ENCODE data around the gene OR2F2.

The OR2F2 gene

GRCh38 chr7:143979998-143980397, 45.0 kb downstream of the OR2F2 start:
- Histone ChIP-seq H3K36me3 (ENCODE audit: control insufficient read depth, insufficient read depth, low read length, severe bottlenecking) (no peaks in the 10 kb centered on the region), H3K27me3 (replicated peaks; ENCODE audit: control insufficient read depth, insufficient read depth, low read length) (no peaks in the 10 kb centered on the region), H3K4me1 (ENCODE audit: control insufficient read depth, insufficient read depth, low read length) (peaks cover 10% of the 10 kb centered on the region), H3K4me3 (ENCODE audit: low read length) (no peak overlapping the region), H3K9ac (ENCODE audit: low read length) (no peak overlapping the region), H3K9me3 (ENCODE audit: control insufficient read depth, low read length) (no peaks in the 10 kb centered on the region)
- DNase-seq (ENCODE audit: low read depth) = no peak

DNA sequence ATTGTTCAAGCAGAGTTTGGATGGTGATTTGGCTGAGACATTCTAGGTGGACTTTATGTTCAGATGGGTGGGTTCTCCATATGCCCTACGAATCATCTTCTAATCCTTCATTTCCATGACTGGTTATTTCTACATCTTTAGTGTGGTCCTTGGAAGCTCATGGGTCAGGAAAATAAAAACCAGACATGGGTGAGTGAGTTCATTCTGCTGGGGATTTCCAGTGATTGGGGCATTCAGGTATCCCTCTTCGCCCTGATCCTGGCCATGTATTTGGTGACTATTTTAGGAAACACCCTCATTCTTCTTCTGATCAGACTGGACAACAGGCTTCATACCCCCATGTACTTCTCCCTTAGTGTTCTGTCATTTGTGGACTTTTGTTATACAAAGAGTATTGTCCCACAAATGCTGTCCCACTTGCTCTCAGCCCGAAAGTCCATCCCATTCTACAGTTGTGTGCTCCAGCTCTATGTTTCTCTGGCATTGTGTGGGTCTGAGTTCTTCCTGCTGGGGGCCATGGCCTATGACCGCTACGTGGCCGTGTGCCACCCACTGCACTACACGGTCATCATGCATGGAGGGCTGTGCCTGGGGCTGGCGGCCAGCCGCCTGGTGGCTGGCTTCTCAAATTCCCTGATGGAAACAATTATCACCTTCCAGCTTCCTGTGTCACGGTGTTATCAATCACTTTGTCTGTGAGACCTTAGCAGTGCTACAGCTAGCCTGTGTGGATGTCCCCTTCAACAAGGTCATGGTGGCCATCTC, 45.9 kb downstream of the OR2F2 start:
- H3K27me3 ChIP-seq (replicated peaks; ENCODE audit: control insufficient read depth, insufficient read depth, low read length) = no peaks in the 10 kb centered on the region
- peaks cover 10% of the 10 kb centered on the region for H3K4me1 ChIP-seq (ENCODE audit: control insufficient read depth, insufficient read depth, low read length)
- no peak overlapping the region for H3K4me3 ChIP-seq (ENCODE audit: low read length)
- H3K9ac ChIP-seq (ENCODE audit: low read length) = no peak overlapping the region
- no peak for DNase-seq (ENCODE audit: low read depth)
- no peaks in the 10 kb centered on the region for H3K9me3 ChIP-seq (ENCODE audit: control insufficient read depth, low read length)
- H3K36me3 ChIP-seq (ENCODE audit: control insufficient read depth, insufficient read depth, low read length, severe bottlenecking) = no peaks in the 10 kb centered on the region

GRCh38 chr7:143983960-143984359, 48.9 kb downstream of the OR2F2 start:
- Histone ChIP-seq H3K4me3 (ENCODE audit: low read length) (no peak overlapping the region), H3K27me3 (replicated peaks; ENCODE audit: control insufficient read depth, insufficient read depth, low read length) (no peaks in the 10 kb centered on the region), H3K36me3 (ENCODE audit: control insufficient read depth, insufficient read depth, low read length, severe bottlenecking) (no peaks in the 10 kb centered on the region), H3K9ac (ENCODE audit: low read length) (no peak overlapping the region), H3K4me1 (ENCODE audit: control insufficient read depth, insufficient read depth, low read length) (peaks cover 13% of the 10 kb centered on the region), H3K9me3 (ENCODE audit: control insufficient read depth, low read length) (no peaks in the 10 kb centered on the region)
- no peak for DNase-seq (ENCODE audit: low read depth)

Data from adipocyte (in vitro differentiated cells).